Measurements from ENCODE around the gene EIF2S2.

The EIF2S2 gene

GRCh38 chr20:34072778-34073177 is 39.3 kb downstream of the EIF2S2 start:
- no peak for DNase-seq (ENCODE audit: low read depth, low spot score)
- H3K4me3 ChIP-seq (ENCODE audit: low read depth, low read length): no peak overlapping the region
- in situ Hi-C loops (cut with HindIII; ENCODE audit: low sequenced_read_pairs): no loop called here
- no peak for TF ChIP-seq CTCF (IDR thresholded peaks at IDR 0.05; ENCODE audit: low read depth, low read length)

- in situ Hi-C loops (cut with HindIII; ENCODE audit: low sequenced_read_pairs): no loop called here
- no peak for DNase-seq (ENCODE audit: low read depth, low spot score)
- no peak overlapping the region for H3K4me3 ChIP-seq (ENCODE audit: low read depth, low read length)
- no peak for TF ChIP-seq CTCF (IDR thresholded peaks at IDR 0.05; ENCODE audit: low read depth, low read length)
These were observed 40.0 kb downstream of the EIF2S2 start for GRCh38 chr20:34072076-34072475.

GRCh38 chr20:34070859-34071258 is 41.2 kb downstream of the EIF2S2 start:
- in situ Hi-C loops (cut with HindIII; ENCODE audit: low sequenced_read_pairs): no loop called here
- no peak for TF ChIP-seq CTCF (IDR thresholded peaks at IDR 0.05; ENCODE audit: low read depth, low read length)
- no peak for DNase-seq (ENCODE audit: low read depth, low spot score)
- H3K4me3 ChIP-seq (ENCODE audit: low read depth, low read length): no peak overlapping the region

GRCh38 chr20:34070079-34070439 is 42.0 kb downstream of the EIF2S2 start:
- in situ Hi-C loops (cut with HindIII; ENCODE audit: low sequenced_read_pairs): no loop called here
- DNase-seq (ENCODE audit: low read depth, low spot score): no peak
- TF ChIP-seq CTCF (IDR thresholded peaks at IDR 0.05; ENCODE audit: low read depth, low read length): no peak
- no peak overlapping the region for H3K4me3 ChIP-seq (ENCODE audit: low read depth, low read length)

GRCh38 chr20:34069341-34070078 is 42.5 kb downstream of the EIF2S2 start:
- in situ Hi-C loops (cut with HindIII; ENCODE audit: low sequenced_read_pairs): no loop called here
- H3K4me3 ChIP-seq (ENCODE audit: low read depth, low read length): no peak overlapping the region
- DNase-seq (ENCODE audit: low read depth, low spot score): peak; percentile 86
- peak; percentile 89 for TF ChIP-seq CTCF (IDR thresholded peaks at IDR 0.05; ENCODE audit: low read depth, low read length)

- in situ Hi-C loops (cut with HindIII; ENCODE audit: low sequenced_read_pairs): no loop called here
- no peak for DNase-seq (ENCODE audit: low read depth, low spot score)
- no peak overlapping the region for H3K4me3 ChIP-seq (ENCODE audit: low read depth, low read length)
- no peak for TF ChIP-seq CTCF (IDR thresholded peaks at IDR 0.05; ENCODE audit: low read depth, low read length)
These were observed 44.0 kb downstream of the EIF2S2 start for GRCh38 chr20:34068001-34068400.
